Fibroblast of lung (primary cell): Measurements from ENCODE around the gene NUTM2E.
"Not testable (repeated sequence)": the region's sequence is repeated elsewhere in the genome, so short reads cannot be mapped to it uniquely, and the experiment has no call there.

Experiments used
- CTCF ChIP-seq, 2 donors: IDR thresholded peaks in 1 of 2; conservative IDR thresholded peaks in 1 of 2; 1 replicate in 1 of 2; 2 replicates in 1 of 2; pipeline ENCODE4 v1.5.1; 2011 to 2012; ENCODE audit warnings: low read length in 2 of 2, control low read depth in 1 of 2, inconsistent platforms in 1 of 2, low read depth in 1 of 2, mild to moderate bottlenecking in 1 of 2
- EZH2 ChIP-seq: IDR thresholded peaks from 2 replicates; pipeline ENCODE4 v1.5.1; 2012; ENCODE audit warnings: low read length, control low read depth, mild to moderate bottlenecking; ENCODE audit errors: missing control alignments

- not testable (repeated sequence) for TF ChIP-seq CTCF (conservative IDR thresholded peaks at IDR 0.05 in 1 of 2, IDR thresholded peaks at IDR 0.05 in 1 of 2; ENCODE audit: low read depth in 1 of 2, low read length in 2 of 2); EZH2
Observed at GRCh38 chr10:79868023-79868422, 41.5 kb downstream of the NUTM2E start.
